H1 (cell line): Measurements from ENCODE around the gene GMIP. TPM values are rescaled to one million over a fixed set of nuclear protein-coding genes. Genes with fewer than 3 reads are reported as not detected.

Experiments
- CTCF ChIA-PET: fragments of 300-600 bp; sonication (Branson Sonifier 250); formaldehyde crosslinking; loops from one replicate; lab custom pipeline; 2021; ENCODE audit not compliant: partially characterized antibody; lab: Charles Lee
- POLR2A ChIA-PET: fragments of 300-600 bp; sonication (Branson Sonifier 250); formaldehyde crosslinking; loops from one replicate; lab custom pipeline; 2021; ENCODE audit warnings: inconsistent platforms; ENCODE audit not compliant: partially characterized antibody; lab: Charles Lee
- DNase-seq, 2 experiments: peaks; one replicate each; pipeline versions ENCODE4 v3.0.0 to v3.0.0-alpha.2; 2010 to 2022; ENCODE audit warnings: low spot score in 2 of 2, low read depth in 1 of 2, mixed read lengths in 1 of 2
- FAIRE-seq: peaks from 2 replicates; lab custom pipeline; 2011; peaks lifted over from hg19 to GRCh38; lab: Jason Lieb, UNC
- H2AFZ ChIP-seq: 2 replicates; pipeline ENCODE4 v1.8.1; 2012; ENCODE audit warnings: low read length, inconsistent platforms
- H2AK5ac ChIP-seq: 2 replicates; pipeline ENCODE4 v1.6.1; 2013; ENCODE audit warnings: low read depth, low read length
- H2BK120ac ChIP-seq: replicated peaks from 2 replicates; pipeline ENCODE3; 2013; ENCODE audit warnings: low read depth, low read length, inconsistent platforms
- H2BK12ac ChIP-seq: 2 replicates; pipeline ENCODE4 v1.6.1; 2013; ENCODE audit warnings: low read depth, low read length
- H2BK15ac ChIP-seq: 2 replicates; pipeline ENCODE4 v1.6.1; 2013; ENCODE audit warnings: low read length
- H2BK20ac ChIP-seq: 2 replicates; pipeline ENCODE4 v1.6.1; 2013; ENCODE audit warnings: low read length
- H2BK5ac ChIP-seq: 2 replicates; pipeline ENCODE4 v1.6.1; 2013; ENCODE audit warnings: low read depth, low read length
- H3K14ac ChIP-seq: 2 replicates; pipeline ENCODE4 v1.6.1; 2013; ENCODE audit warnings: inconsistent platforms; ENCODE audit not compliant: insufficient read length
- H3K18ac ChIP-seq: 2 replicates; pipeline ENCODE4 v1.6.1; 2013; ENCODE audit warnings: low read length; ENCODE audit errors: extremely low read depth
- H3K23ac ChIP-seq: 2 replicates; pipeline ENCODE4 v1.6.1; 2013; ENCODE audit warnings: inconsistent platforms; ENCODE audit not compliant: insufficient read length
- H3K23me2 ChIP-seq: 2 replicates; pipeline ENCODE4 v1.6.1; 2013; ENCODE audit warnings: low read depth, low read length
- H3K27ac ChIP-seq: 2 replicates; pipeline ENCODE4 v1.6.1; 2011; ENCODE audit warnings: low read depth, low read length, inconsistent platforms
- H3K27me3 ChIP-seq, 4 experiments: replicated peaks in 1 of 4; 1 replicate in 1 of 4; 2 replicates in 3 of 4; pipeline versions ENCODE4 v1.6.1 to v1.8.1; 2011 to 2013; ENCODE audit warnings: low read length in 3 of 4, mild to moderate bottlenecking in 3 of 4, inconsistent platforms in 2 of 4, mixed read lengths in 2 of 4, moderate library complexity in 1 of 4; ENCODE audit not compliant: control insufficient read depth in 3 of 4, insufficient read depth in 3 of 4; ENCODE audit errors: extremely low read depth in 1 of 4
- H3K36me3 ChIP-seq, 4 experiments: 2 replicates each; pipeline versions ENCODE4 v1.6.1 to v1.8.1; 2011 to 2013; ENCODE audit warnings: mild to moderate bottlenecking in 4 of 4, low read length in 3 of 4, moderate library complexity in 2 of 4, control low read depth in 1 of 4, inconsistent platforms in 1 of 4; ENCODE audit not compliant: insufficient read depth in 4 of 4, control insufficient read depth in 2 of 4
- H3K4ac ChIP-seq: replicated peaks from 2 replicates; pipeline ENCODE3; 2013; ENCODE audit warnings: low read length, low read depth, mixed read lengths, inconsistent platforms; ENCODE audit not compliant: insufficient read length
- H3K4me1 ChIP-seq, 4 experiments: replicated peaks in 1 of 4; 1 replicate in 1 of 4; 2 replicates in 3 of 4; pipeline versions ENCODE4 v1.6.1 to v1.8.1; 2011 to 2013; ENCODE audit warnings: low read length in 3 of 4, inconsistent platforms in 2 of 4, mixed read lengths in 1 of 4; ENCODE audit not compliant: insufficient read depth in 4 of 4, control insufficient read depth in 3 of 4
- H3K4me2 ChIP-seq, 2 experiments: 2 replicates each; pipeline versions ENCODE4 v1.6.1 to v1.8.1; 2011 to 2013; ENCODE audit warnings: low read depth in 2 of 2, low read length in 2 of 2, control low read depth in 1 of 2, inconsistent platforms in 1 of 2, mild to moderate bottlenecking in 1 of 2; ENCODE audit not compliant: insufficient read depth in 1 of 2
- H3K4me3 ChIP-seq, 4 experiments: fragments of 200-600, 300-600 bp in 1 of 4; sonication (generic), shearing (Covaris generic), sonication (Bioruptor Twin) in 1 of 4; 2 replicates each; pipeline versions ENCODE4 v1.5.1 to v1.8.1; 2011 to 2016; ENCODE audit warnings: low read length in 4 of 4, low read depth in 3 of 4, control low read depth in 2 of 4, inconsistent platforms in 2 of 4, mild to moderate bottlenecking in 2 of 4, mixed read lengths in 1 of 4, moderate library complexity in 1 of 4; ENCODE audit not compliant: insufficient read depth in 2 of 4; ENCODE audit errors: extremely low read depth in 1 of 4
- H3K56ac ChIP-seq: replicated peaks from 2 replicates; pipeline ENCODE3; 2013; ENCODE audit warnings: low read depth, mild to moderate bottlenecking, mixed read lengths, low read length, inconsistent platforms; ENCODE audit not compliant: insufficient read length
- H3K79me1 ChIP-seq: 2 replicates; pipeline ENCODE4 v1.6.1; 2013; ENCODE audit warnings: low read depth, low read length, control low read depth
- H3K79me2 ChIP-seq, 2 experiments: 2 replicates each; pipeline versions ENCODE4 v1.6.1 to v1.8.1; 2012 to 2013; ENCODE audit warnings: low read length in 2 of 2, mild to moderate bottlenecking in 2 of 2, inconsistent platforms in 1 of 2; ENCODE audit not compliant: insufficient read depth in 2 of 2, control insufficient read depth in 1 of 2
- H3K9ac ChIP-seq, 4 experiments: replicated peaks in 1 of 4; 1 replicate in 1 of 4; 2 replicates in 3 of 4; pipeline versions ENCODE4 v1.6.1 to v1.8.1; 2011 to 2013; ENCODE audit warnings: low read depth in 3 of 4, low read length in 3 of 4, control low read depth in 2 of 4, mild to moderate bottlenecking in 2 of 4, moderate library complexity in 2 of 4, inconsistent platforms in 1 of 4; ENCODE audit errors: extremely low read depth in 1 of 4
- H3K9me3 ChIP-seq, 2 experiments: 2 replicates each; pipeline versions ENCODE4 v1.6.1 to v1.8.1; 2012 to 2013; ENCODE audit warnings: mild to moderate bottlenecking in 2 of 2, moderate library complexity in 2 of 2, control low read depth in 1 of 2, inconsistent platforms in 1 of 2, low read depth in 1 of 2, low read length in 1 of 2, mixed read lengths in 1 of 2; ENCODE audit not compliant: insufficient read depth in 2 of 2
- H4K20me1 ChIP-seq, 2 experiments: replicated peaks in 1 of 2; 2 replicates each; pipeline versions ENCODE3 to v1.8.1; 2011 to 2013; ENCODE audit warnings: inconsistent platforms in 2 of 2, low read length in 2 of 2, mild to moderate bottlenecking in 1 of 2; ENCODE audit not compliant: insufficient read depth in 2 of 2, control insufficient read depth in 1 of 2
- H4K5ac ChIP-seq: 2 replicates; pipeline ENCODE4 v1.6.1; 2013; ENCODE audit warnings: low read length, low read depth, mixed read lengths, inconsistent platforms; ENCODE audit not compliant: insufficient read length
- H4K8ac ChIP-seq: 2 replicates; pipeline ENCODE4 v1.8.0; 2013; ENCODE audit warnings: mild to moderate bottlenecking, moderate library complexity, low read length, inconsistent platforms; ENCODE audit not compliant: insufficient read depth; ENCODE audit errors: extremely low read depth
- H4K91ac ChIP-seq: replicated peaks from 2 replicates; pipeline ENCODE3; 2013; ENCODE audit warnings: low read length, mixed read lengths, inconsistent platforms; ENCODE audit not compliant: insufficient read length
- BCL11A ChIP-seq, 2 experiments: IDR thresholded peaks; one replicate each; pipeline ENCODE4 v1.6.1; 2011; ENCODE audit warnings: low read depth in 2 of 2, low read length in 2 of 2, mild to moderate bottlenecking in 2 of 2
- CEBPB ChIP-seq: IDR thresholded peaks from 2 replicates; pipeline ENCODE4 v1.6.1; 2012; ENCODE audit warnings: low read depth, low read length
- CREB1 ChIP-seq: IDR thresholded peaks from 2 replicates; pipeline ENCODE4 v1.6.1; 2012; ENCODE audit warnings: inconsistent platforms
- GTF2F1 ChIP-seq: IDR thresholded peaks from 2 replicates; pipeline ENCODE4 v1.6.1; 2012; ENCODE audit warnings: low read depth, low read length, improper control_type of control experiment, borderline replicate concordance
- KDM1A ChIP-seq: fragments of 200-600, 300-600 bp; sonication (generic); IDR thresholded peaks from 2 replicates; pipeline ENCODE4 v1.7.1; 2016; ENCODE audit warnings: mild to moderate bottlenecking, low read length, borderline replicate concordance
- PHF8 ChIP-seq: fragments of 200-600 bp; sonication (generic); conservative IDR thresholded peaks from 2 replicates; pipeline ENCODE4 v1.7.1; 2012; ENCODE audit warnings: low read depth, mild to moderate bottlenecking, inconsistent platforms, low read length, moderate library complexity
- POLR2AphosphoS5 ChIP-seq: IDR thresholded peaks from 2 replicates; pipeline ENCODE4 v1.6.1; 2011; ENCODE audit warnings: low read depth, low read length
- SRF ChIP-seq: IDR thresholded peaks from 2 replicates; pipeline ENCODE4 v1.6.1; 2011; ENCODE audit warnings: mild to moderate bottlenecking, low read depth, low read length, moderate library complexity
- TAF7 ChIP-seq: optimal IDR thresholded peaks from 2 replicates; pipeline ENCODE3; 2011; ENCODE audit warnings: low read depth, mild to moderate bottlenecking, inconsistent platforms, low read length, moderate library complexity, borderline replicate concordance
- YY1 ChIP-seq: IDR thresholded peaks from 2 replicates; pipeline ENCODE4 v1.6.1; 2011; ENCODE audit warnings: low read depth, mild to moderate bottlenecking, low read length
- WGBS, 2 experiments: shearing (Covaris generic) in 1 of 2; methylation state at CpG; one replicate each; pipeline versions ENCODE4 v1.1.6 to v1.1.7; 2013 to 2015; ENCODE audit warnings: low lambda C conversion rate in 2 of 2, mixed read lengths in 2 of 2, inconsistent platforms in 1 of 2, low coverage in 1 of 2, missing lambda C conversion rate in 1 of 2; ENCODE audit not compliant: insufficient replicate concordance in 2 of 2, insufficient coverage in 1 of 2, insufficient read length in 1 of 2; ENCODE audit errors: extremely low coverage in 1 of 2, missing lambda C conversion rate in 1 of 2; 5-methylcytosine and 5-hydroxymethylcytosine counted together
- polyA plus RNA-seq, 7 experiments: library from polyadenylated mRNA; depleted of rRNA in 3 of 7; stranded (reverse) in 5 of 7; unstranded in 2 of 7; fragments of >200 nt in 5 of 7; fragments of 200-250 nt in 2 of 7; gene quantifications; 1 replicate in 5 of 7; 2 replicates in 1 of 7; 4 replicates in 1 of 7; pipeline versions ENCODE4 v1.2.1 to v1.2.3, GENCODE V29; 2011 to 2013; ENCODE audit warnings: missing spikeins in 2 of 7, mixed read lengths in 2 of 7
- total RNA-seq: library from RNA; stranded (reverse); fragmentation: NEBNext Ultra II Directional; extraction: Animal tissue kit (Norgen Biotek cat#: 25700); gene quantifications from 2 replicates; pipeline ENCODE4 v1.2.1, GENCODE V29; 2021

GMIP gene
- total and polyA plus RNA-seq, 2 of the 8 experiments (the other 6 are each of a cell fraction or from before 2014, with no cell fraction given) = 5.7 to 18.1 TPM

DNA sequence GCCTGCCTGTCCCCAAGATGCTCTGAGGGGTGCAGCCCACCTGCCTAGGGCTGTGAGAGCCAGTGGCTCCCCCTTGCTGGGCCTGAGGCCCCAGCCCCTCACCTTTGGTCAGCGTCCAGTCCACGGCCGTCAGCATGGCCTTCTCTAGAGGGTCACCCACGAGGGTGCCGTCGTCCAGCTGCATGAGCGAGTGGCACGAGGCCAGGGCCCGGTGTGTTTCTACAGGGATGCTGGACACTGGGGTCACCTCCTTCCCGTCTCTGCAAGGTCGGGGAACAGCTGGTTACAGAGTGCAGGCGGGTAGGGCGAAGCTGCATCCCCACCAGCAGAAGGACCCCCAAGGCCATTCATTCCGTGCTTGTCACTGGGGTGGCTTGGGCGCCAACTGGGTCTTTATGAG is 11.0 kb upstream of the GMIP start:
- H3K36me3 ChIP-seq = peaks cover 46 to 91% (median 81%) of the 10 kb centered on the region in 4 experiments
- POLR2A ChIA-PET = interaction anchor here (1.4 to 3.7 kb wide), 4 partner anchors 8 to 20 kb away, joined by 5 to 13 read pairs (median 6); partner anchors contain the start of gene GMIP
- no peaks in the 10 kb centered on the region for H3K4me1 ChIP-seq
- no peak overlapping the region for H2AK5ac ChIP-seq
- H2BK20ac ChIP-seq = no peak overlapping the region
- H3K27ac ChIP-seq = no peak overlapping the region
- no peak overlapping the region for H2AFZ ChIP-seq
- H3K27me3 ChIP-seq = no peaks in the 10 kb centered on the region
- H4K20me1 ChIP-seq = peaks cover 4 to 25% of the 10 kb centered on the region in 2 experiments
- H3K4me3 ChIP-seq = no peak overlapping the region
- H4K8ac ChIP-seq = peak overlapping the region; percentile 71; the same call in 1 of the 2 replicates
- H4K5ac ChIP-seq = no peak overlapping the region
- DNase-seq (no peak), FAIRE-seq (no peak)
- no peak overlapping the region for H3K9ac ChIP-seq
- H2BK12ac ChIP-seq = no peak overlapping the region
- no peaks in the 10 kb centered on the region; a peak in 1 of 4 replicates for H3K79me2 ChIP-seq
- no peak overlapping the region for H3K56ac ChIP-seq
- H3K9me3 ChIP-seq = no peaks in the 10 kb centered on the region
- CTCF ChIA-PET = interaction anchor here (1.5 to 5.7 kb wide), 3 partner anchors 10 to 101 kb away, joined by 4 to 38 read pairs (median 19); partner anchors contain the start of gene GMIP
- H3K23ac ChIP-seq = no peak overlapping the region
- no peak overlapping the region for H3K4ac ChIP-seq
- H3K23me2 ChIP-seq = no peaks in the 10 kb centered on the region
- H3K79me1 ChIP-seq = peaks cover 2% of the 10 kb centered on the region; the same call in 1 of the 2 replicates
- H3K4me2 ChIP-seq = no peak overlapping the region
- WGBS, 2 experiments = 90% methylated on average over 13 of the region's 15 CpGs; no CpG with 5 or more reads in 1 of the 2 experiments
- H2BK5ac ChIP-seq = no peak overlapping the region
- H3K18ac ChIP-seq = no peak overlapping the region
- no peak overlapping the region for H3K14ac ChIP-seq
- H2BK15ac ChIP-seq = no peak overlapping the region
- H4K91ac ChIP-seq = no peak overlapping the region
- H2BK120ac ChIP-seq = no peak overlapping the region
- TF ChIP-seq TAF7 (no peak), KDM1A (no peak), CREB1 (no peak), SRF (no peak), PHF8 (no peak), CEBPB (no peak), YY1 (no peak), BCL11A (IDR thresholded peaks at IDR 0.05; ENCODE audit: low read depth in 2 of 2, low read length in 2 of 2) (no peak), GTF2F1 (no peak), POLR2AphosphoS5 (no peak)
